Erythroblast (primary cell): ENCODE results near the gene RAD51D.

ENCODE experiments used
- GATA1 ChIP-seq: IDR thresholded peaks from 2 replicates; pipeline ENCODE4 v1.6.1; 2011; ENCODE audit warnings: low read depth, mild to moderate bottlenecking, control low read depth, low read length, moderate library complexity
- POLR2A ChIP-seq: IDR thresholded peaks from 2 replicates; pipeline ENCODE4 v1.6.1; 2011; ENCODE audit warnings: mild to moderate bottlenecking, low read length

GRCh38 chr17:35057332-35057915, 62.2 kb downstream of the RAD51D start:
- TF ChIP-seq POLR2A, result no peak
- TF ChIP-seq GATA1, result no peak
